ENCODE data around the gene OR7G1. TPM values are rescaled to one million over a fixed set of nuclear protein-coding genes. Genes with fewer than 3 reads are reported as not detected.
A peak's percentile ranks its signal among the peaks of the same experiment; 100 is the strongest.

OR7G1 gene
- total RNA-seq, 4 donors from 2014 or later, result not detected

DNA sequence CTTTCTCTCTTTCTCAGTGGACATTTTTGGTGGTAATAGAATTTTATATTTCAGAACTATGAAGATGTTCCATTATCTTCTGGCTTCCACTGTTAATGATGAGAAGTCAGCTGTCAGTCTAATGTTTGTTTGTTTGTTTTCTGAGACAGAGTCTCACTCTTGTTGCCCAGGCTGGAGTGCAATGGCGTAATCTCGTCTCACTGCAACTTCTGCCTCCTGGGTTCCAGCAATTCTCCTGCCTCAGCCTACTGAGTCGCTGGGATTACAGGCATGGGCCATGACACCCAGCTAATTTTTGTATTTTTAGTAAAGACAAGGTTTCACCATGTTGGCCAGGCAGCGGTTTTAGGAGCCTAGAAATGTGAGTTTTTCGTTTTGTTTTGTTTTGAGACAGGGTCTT, 29.4 kb upstream of the OR7G1 start:
- Histone ChIP-seq H3K9me3 (peaks cover 0 to 17% (median 3%) of the 10 kb centered on the region in 4 donors), H3K4me1 (peaks cover 0 to 14% (median 3%) of the 10 kb centered on the region in 4 donors), H3K27me3 (no peaks in the 10 kb centered on the region), H3K4me3 (no peak overlapping the region), H3K27ac (no peak overlapping the region), H3K36me3 (peaks cover 0 to 20% (median 0%) of the 10 kb centered on the region in 3 donors)
- DNase-seq, result no peak
- TF ChIP-seq CTCF (IDR thresholded peaks at IDR 0.05), result no peak
- no peak for TF ChIP-seq POLR2A (IDR thresholded peaks at IDR 0.05)

DNA sequence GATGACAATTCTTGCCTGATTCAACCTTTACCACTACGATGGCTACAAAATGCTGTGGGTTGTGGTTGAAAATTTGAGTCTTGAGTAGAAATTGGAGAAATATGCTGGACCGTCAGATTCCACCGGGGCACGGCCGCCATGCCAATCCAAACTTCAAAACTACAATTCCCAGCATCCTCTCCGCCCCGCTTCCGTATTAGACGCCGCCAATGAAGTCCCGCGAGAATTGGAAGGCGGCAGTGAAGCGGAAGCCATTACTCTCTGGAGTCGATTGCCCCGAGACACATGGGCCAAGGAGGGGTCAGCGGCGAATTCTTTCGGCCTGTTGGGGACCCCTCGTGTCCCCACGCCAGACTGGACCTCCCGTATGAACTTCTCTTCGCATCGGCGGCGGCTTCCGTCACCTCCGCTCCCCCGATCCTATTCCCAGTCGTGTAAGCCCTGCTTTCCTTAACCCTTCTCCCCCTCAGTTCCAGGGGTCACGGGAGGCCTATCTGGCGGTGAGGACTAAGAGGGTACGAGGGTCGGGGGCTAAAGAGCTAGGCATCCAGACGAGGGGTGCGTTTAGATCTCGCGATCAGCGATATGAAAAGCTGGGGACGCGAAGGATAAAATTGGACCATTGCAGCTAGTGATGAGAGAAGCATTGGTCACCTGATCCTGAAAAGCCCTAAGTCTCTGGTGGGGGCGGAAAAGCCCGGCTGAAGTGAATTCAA, 24.8 kb upstream of the OR7G1 start, which contains the start of gene ZNF317:
TSS of gene ZNF317 (plus strand) at position 239 of the 716 bp plus-strand sequence. CDS start 15,620 bp downstream, outside the sequence.
- Histone ChIP-seq H3K27me3 (no peaks in the 10 kb centered on the region), H3K4me3 (peak within 1 kb of the TSS; percentile 50 to 93 (median 72)), H3K4me1 (peaks cover 0 to 14% (median 3%) of the 10 kb centered on the region in 4 donors), H3K27ac (peak within 1 kb of the TSS; percentile 78 to 86 (median 84)), H3K9me3 (peaks cover 0 to 15% (median 3%) of the 10 kb centered on the region in 4 donors), H3K36me3 (no peaks in the 10 kb centered on the region)
- TF ChIP-seq POLR2A (IDR thresholded peaks at IDR 0.05), result peak in 1 of 2 donors; percentile 52
- no peak for TF ChIP-seq CTCF (IDR thresholded peaks at IDR 0.05)
- DNase-seq, result peak; percentile 89 to 98 (median 97)

- no peaks in the 10 kb centered on the region for H3K36me3 ChIP-seq
- peak overlapping the region; percentile 50 to 93 (median 72) for H3K4me3 ChIP-seq
- no peak for DNase-seq
- H3K27me3 ChIP-seq, result no peaks in the 10 kb centered on the region
- H3K9me3 ChIP-seq, result peaks cover 0 to 8% (median under 1%) of the 10 kb centered on the region in 4 donors
- H3K27ac ChIP-seq, result peak overlapping the region; percentile 78 to 86 (median 84)
- TF ChIP-seq POLR2A (IDR thresholded peaks at IDR 0.05), result no peak
- TF ChIP-seq CTCF (IDR thresholded peaks at IDR 0.05), result no peak
- peaks cover 0 to 14% (median 3%) of the 10 kb centered on the region in 4 donors for H3K4me1 ChIP-seq
These were observed 24.1 kb upstream of the OR7G1 start for GRCh38 chr19:9139609-9140158.

DNA sequence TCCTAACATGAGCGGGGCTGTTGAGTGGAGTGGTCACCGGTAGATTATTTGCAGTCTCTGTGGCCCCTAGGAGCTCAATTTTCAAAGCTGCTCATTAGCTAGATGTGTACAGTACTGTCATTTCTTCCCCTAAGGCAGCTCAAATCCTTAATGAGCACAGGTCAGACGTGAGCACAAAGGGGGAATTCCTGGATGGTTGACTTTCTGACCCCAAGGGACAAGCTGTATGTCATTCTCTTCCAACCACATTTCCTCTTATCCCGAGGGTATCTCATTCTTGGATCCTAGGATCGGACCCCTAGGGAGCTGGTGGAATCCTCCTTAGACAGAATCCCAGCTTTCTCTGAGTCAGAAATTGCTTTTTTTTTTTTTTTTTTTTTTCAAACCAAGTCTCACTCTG, 16.9 kb upstream of the OR7G1 start:
- TF ChIP-seq POLR2A (IDR thresholded peaks at IDR 0.05) (no peak), CTCF (IDR thresholded peaks at IDR 0.05) (no peak)
- no peak overlapping the region for H3K4me3 ChIP-seq

GRCh38 chr19:9130965-9131364, 15.4 kb upstream of the OR7G1 start:
- no peak for DNase-seq

More for the DNA sequence above, 16.9 kb upstream of the OR7G1 start:
- Histone ChIP-seq H3K9me3 (no peaks in the 10 kb centered on the region), H3K27ac (no peak overlapping the region), H3K27me3 (no peaks in the 10 kb centered on the region), H3K4me1 (no peaks in the 10 kb centered on the region), H3K36me3 (no peaks in the 10 kb centered on the region)
- DNase-seq, result no peak

More at GRCh38 chr19:9130965-9131364, 15.4 kb upstream of the OR7G1 start:
- Histone ChIP-seq H3K9me3 (no peaks in the 10 kb centered on the region), H3K27ac (no peak overlapping the region), H3K4me3 (no peak overlapping the region), H3K27me3 (no peaks in the 10 kb centered on the region), H3K36me3 (no peaks in the 10 kb centered on the region), H3K4me1 (no peaks in the 10 kb centered on the region)
- no peak for TF ChIP-seq CTCF (IDR thresholded peaks at IDR 0.05)
- no peak for TF ChIP-seq POLR2A (IDR thresholded peaks at IDR 0.05)
